Suprapubic skin (tissue), 4 donors: ENCODE data around the gene MRM3. TPM values are rescaled to one million over a fixed set of nuclear protein-coding genes. Genes with fewer than 3 reads are reported as not detected.
"Not testable (repeated sequence)": the region's sequence is repeated elsewhere in the genome, so short reads cannot be mapped to it uniquely, and the experiment has no call there.

ENCODE experiments used
- DNase-seq, 2 donors: peaks; one replicate each; pipeline ENCODE4 v3.0.0-alpha.2; 2019; ENCODE audit warnings: low spot score in 2 of 2
- H3K27ac ChIP-seq: fragments of 200-600 bp; sonication (generic); one replicate; pipeline ENCODE4 v1.5.1; 2019
- H3K27me3 ChIP-seq: fragments of 200-600 bp; sonication (generic); one replicate; pipeline ENCODE4 v1.5.1; 2019
- H3K36me3 ChIP-seq: fragments of 200-600 bp; sonication (generic); one replicate; pipeline ENCODE4 v1.5.1; 2019
- H3K4me1 ChIP-seq: fragments of 200-600 bp; sonication (generic); one replicate; pipeline ENCODE4 v1.5.1; 2019
- H3K4me3 ChIP-seq: fragments of 200-600 bp; sonication (generic); one replicate; pipeline ENCODE4 v1.5.1; 2019; ENCODE audit warnings: mild to moderate bottlenecking
- H3K9me3 ChIP-seq: fragments of 200-600 bp; sonication (generic); one replicate; pipeline ENCODE4 v1.5.1; 2019
- EP300 ChIP-seq: sonication (generic); formaldehyde crosslinking; IDR thresholded peaks from one replicate; pipeline ENCODE4 v1.6.1; 2017; ENCODE audit warnings: antibody characterized with exemption
- POLR2A ChIP-seq, 2 donors: fragments of 450-650 bp; IDR thresholded peaks; one replicate each; pipeline ENCODE4 v1.6.1; 2017; ENCODE audit warnings: antibody characterized with exemption in 2 of 2, mild to moderate bottlenecking in 2 of 2, moderate library complexity in 2 of 2
- POLR2AphosphoS5 ChIP-seq, 3 donors: sonication (generic); formaldehyde crosslinking; IDR thresholded peaks; one replicate each; pipeline ENCODE4 v1.6.1; 2017; ENCODE audit warnings: antibody characterized with exemption in 3 of 3
- WGBS: methylation state at CpG from one replicate; pipeline ENCODE4 v1.1.5; 2018; 5-methylcytosine and 5-hydroxymethylcytosine counted together
- total RNA-seq, 4 donors: library from RNA; depleted of rRNA; stranded (reverse); fragments of >200 nt; gene quantifications; one replicate each; pipeline ENCODE4 v1.1.0, GENCODE V29; 2016
- TF ChIP-seq, protein P1 (sequence below), 2 donors: fragments of 200-600 bp in 1 of 2; fragments of 450-650 bp in 1 of 2; sonication (generic) in 1 of 2; IDR thresholded peaks; one replicate each; pipeline ENCODE4 v1.5.1; 2016 to 2019; ENCODE audit warnings: antibody characterized with exemption in 2 of 2, mild to moderate bottlenecking in 1 of 2, moderate library complexity in 1 of 2

The MRM3 gene
- total RNA-seq, 4 donors from 2014 or later: 27.3 to 42.6 (median 31.0) TPM

GRCh38 chr17:752002-752619 lies 30.0 kb upstream of the MRM3 start, which contains the start of gene GEMIN4:
Gene GEMIN4 (minus strand): TSS chr17:752264. CDS start chr17:752142, 122 bp downstream.
- Histone ChIP-seq H3K27ac (peak within 1 kb of the TSS; percentile 84), H3K27me3 (no peaks in the 10 kb centered on the region), H3K4me3 (peak within 1 kb of the TSS; percentile 77), H3K4me1 (peaks cover 24% of the 10 kb centered on the region), H3K36me3 (peaks cover 12% of the 10 kb centered on the region), H3K9me3 (no peaks in the 10 kb centered on the region)
- 0% methylated on average over 23 of the region's 87 CpGs for WGBS
- peak; percentile 94 to 95 for DNase-seq
- no peak for TF ChIP-seq EP300
- TF ChIP-seq, protein P1, sequence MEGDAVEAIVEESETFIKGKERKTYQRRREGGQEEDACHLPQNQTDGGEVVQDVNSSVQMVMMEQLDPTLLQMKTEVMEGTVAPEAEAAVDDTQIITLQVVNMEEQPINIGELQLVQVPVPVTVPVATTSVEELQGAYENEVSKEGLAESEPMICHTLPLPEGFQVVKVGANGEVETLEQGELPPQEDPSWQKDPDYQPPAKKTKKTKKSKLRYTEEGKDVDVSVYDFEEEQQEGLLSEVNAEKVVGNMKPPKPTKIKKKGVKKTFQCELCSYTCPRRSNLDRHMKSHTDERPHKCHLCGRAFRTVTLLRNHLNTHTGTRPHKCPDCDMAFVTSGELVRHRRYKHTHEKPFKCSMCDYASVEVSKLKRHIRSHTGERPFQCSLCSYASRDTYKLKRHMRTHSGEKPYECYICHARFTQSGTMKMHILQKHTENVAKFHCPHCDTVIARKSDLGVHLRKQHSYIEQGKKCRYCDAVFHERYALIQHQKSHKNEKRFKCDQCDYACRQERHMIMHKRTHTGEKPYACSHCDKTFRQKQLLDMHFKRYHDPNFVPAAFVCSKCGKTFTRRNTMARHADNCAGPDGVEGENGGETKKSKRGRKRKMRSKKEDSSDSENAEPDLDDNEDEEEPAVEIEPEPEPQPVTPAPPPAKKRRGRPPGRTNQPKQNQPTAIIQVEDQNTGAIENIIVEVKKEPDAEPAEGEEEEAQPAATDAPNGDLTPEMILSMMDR (IDR thresholded peaks at IDR 0.05): peak; percentile 77 to 98
- peak; percentile 58 to 60 for TF ChIP-seq POLR2A (IDR thresholded peaks at IDR 0.05)
- TF ChIP-seq POLR2AphosphoS5 (IDR thresholded peaks at IDR 0.05): peak in 2 of 3 donors; percentile 24 to 57

GRCh38 chr17:752620-753219 lies 29.4 kb upstream of the MRM3 start:
- Histone ChIP-seq H3K27me3 (no peaks in the 10 kb centered on the region), H3K27ac (peak overlapping the region; percentile 84), H3K4me3 (peak overlapping the region; percentile 77), H3K4me1 (peaks cover 24% of the 10 kb centered on the region), H3K9me3 (no peaks in the 10 kb centered on the region), H3K36me3 (peaks cover 12% of the 10 kb centered on the region)
- 28% methylated on average over 35 of the region's 43 CpGs for WGBS
- DNase-seq: peak; percentile 87 to 90
- TF ChIP-seq EP300 (no peak), POLR2AphosphoS5 (IDR thresholded peaks at IDR 0.05) (no peak), POLR2A (IDR thresholded peaks at IDR 0.05) (no peak)
- TF ChIP-seq, protein P1 (IDR thresholded peaks at IDR 0.05): no peak

- DNase-seq: no peak
- Histone ChIP-seq H3K27me3 (no peaks in the 10 kb centered on the region), H3K36me3 (peaks cover 17% of the 10 kb centered on the region), H3K4me3 (no peak overlapping the region), H3K4me1 (peaks cover 24% of the 10 kb centered on the region), H3K9me3 (no peaks in the 10 kb centered on the region), H3K27ac (peak overlapping the region; percentile 39)
- TF ChIP-seq POLR2AphosphoS5 (IDR thresholded peaks at IDR 0.05) (no peak), EP300 (no peak), POLR2A (IDR thresholded peaks at IDR 0.05) (no peak)
- TF ChIP-seq, protein P1 (IDR thresholded peaks at IDR 0.05): no peak
- 63% methylated on average over 13 of the region's 13 CpGs for WGBS
Observed at GRCh38 chr17:753418-753817, 28.7 kb upstream of the MRM3 start.

DNA sequence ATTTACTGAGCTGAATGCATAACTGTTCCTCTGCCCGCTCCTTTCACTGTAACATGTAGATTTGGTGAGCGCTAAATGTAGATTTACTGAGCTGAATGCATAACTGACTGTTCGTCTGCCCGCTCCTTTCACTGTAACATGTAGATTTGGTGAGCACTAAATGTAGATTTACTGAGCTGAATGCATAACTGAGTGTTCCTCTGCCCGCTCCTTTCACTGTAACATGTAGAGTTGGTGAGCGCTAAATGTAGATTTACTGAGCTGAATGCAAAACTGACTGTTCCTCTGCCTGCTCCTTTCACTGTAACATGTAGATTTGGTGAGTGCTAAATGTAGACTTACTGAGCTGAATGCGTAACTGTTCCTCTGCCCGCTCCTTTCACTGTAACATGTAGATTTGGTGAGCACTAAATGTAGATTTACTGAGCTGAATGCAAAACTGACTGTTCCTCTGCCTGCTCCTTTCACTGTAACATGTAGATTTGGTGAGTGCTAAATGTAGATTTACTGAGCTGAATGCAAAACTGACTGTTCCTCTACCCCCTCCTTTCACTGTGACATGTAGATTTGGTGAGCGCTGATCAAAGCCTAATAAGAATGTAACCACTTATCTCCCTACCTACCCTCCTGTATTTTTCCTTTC lies 26.7 kb upstream of the MRM3 start:
- not testable (repeated sequence) for H3K27ac ChIP-seq, DNase-seq, H3K27me3 ChIP-seq, H3K9me3 ChIP-seq, H3K4me3 ChIP-seq
- Histone ChIP-seq H3K36me3 (peaks cover 31% of the 10 kb centered on the region), H3K4me1 (peaks cover 21% of the 10 kb centered on the region)
- 89% methylated on average over 9 of the region's 9 CpGs for WGBS

- 51% methylated on average over 15 of the region's 15 CpGs for WGBS
- not testable (repeated sequence) for H3K27me3 ChIP-seq, DNase-seq, H3K27ac ChIP-seq, H3K9me3 ChIP-seq, H3K4me3 ChIP-seq
- Histone ChIP-seq H3K36me3 (peaks cover 38% of the 10 kb centered on the region), H3K4me1 (peaks cover 15% of the 10 kb centered on the region)
Observed at GRCh38 chr17:756010-756567, 26.1 kb upstream of the MRM3 start.

GRCh38 chr17:759964-760363 lies 22.2 kb upstream of the MRM3 start:
- H3K27me3 ChIP-seq: no peaks in the 10 kb centered on the region
- 87% methylated on average over 5 of the region's 5 CpGs for WGBS
- H3K4me1 ChIP-seq: no peaks in the 10 kb centered on the region
- TF ChIP-seq POLR2AphosphoS5 (IDR thresholded peaks at IDR 0.05): no peak
- TF ChIP-seq, protein P1 (IDR thresholded peaks at IDR 0.05): no peak
- no peak for TF ChIP-seq POLR2A (IDR thresholded peaks at IDR 0.05)
- TF ChIP-seq EP300: no peak
- no peak overlapping the region for H3K4me3 ChIP-seq
- H3K9me3 ChIP-seq: no peaks in the 10 kb centered on the region
- no peak overlapping the region for H3K27ac ChIP-seq
- no peak for DNase-seq
- H3K36me3 ChIP-seq: peaks cover 69% of the 10 kb centered on the region
